Coronary artery (tissue), 2 donors: Measurements from ENCODE around the gene MMP24OS.
"Not testable (repeated sequence)": the region's sequence is repeated elsewhere in the genome, so short reads cannot be mapped to it uniquely, and the experiment has no call there.

Experiments used
- DNase-seq: peaks from one replicate; pipeline ENCODE4 v3.0.0-alpha.2; 2017; ENCODE audit warnings: low spot score
- H3K27ac ChIP-seq, 2 donors: fragments of 200-600 bp; sonication (generic); one replicate each; pipeline ENCODE4 v1.5.1; 2016 to 2019
- H3K4me3 ChIP-seq: fragments of 200-600 bp; sonication (generic); 2 replicates; pipeline ENCODE4 v1.5.1; 2016; ENCODE audit warnings: mild to moderate bottlenecking, moderate library complexity
- CTCF ChIP-seq: fragments of 200-600 bp; sonication (generic); IDR thresholded peaks from one replicate; pipeline ENCODE4 v1.5.1; 2019; ENCODE audit warnings: antibody characterized with exemption

Gene MMP24OS

GRCh38 chr20:35260426-35260825 lies 17.5 kb downstream of the MMP24OS start:
- no peak for DNase-seq
- H3K4me3 ChIP-seq, result no peak overlapping the region
- no peak for TF ChIP-seq CTCF
- H3K27ac ChIP-seq, result no peak overlapping the region

- DNase-seq, result no peak
- TF ChIP-seq CTCF, result no peak
- Histone ChIP-seq H3K4me3 (no peak overlapping the region), H3K27ac (no peak overlapping the region)
These were observed 20.6 kb downstream of the MMP24OS start for GRCh38 chr20:35257175-35257909.

- Histone ChIP-seq H3K4me3 (no peak overlapping the region), H3K27ac (no peak overlapping the region)
- no peak for TF ChIP-seq CTCF
- DNase-seq, result no peak
These were observed 23.4 kb downstream of the MMP24OS start for GRCh38 chr20:35254448-35254999.

- H3K27ac ChIP-seq, result no peak overlapping the region
- no peak for TF ChIP-seq CTCF
- no peak for DNase-seq
- no peak overlapping the region for H3K4me3 ChIP-seq
These were observed 24.9 kb downstream of the MMP24OS start for GRCh38 chr20:35253010-35253409.

GRCh38 chr20:35252598-35252997 lies 25.3 kb downstream of the MMP24OS start:
- H3K27ac ChIP-seq, DNase-seq, H3K4me3 ChIP-seq: not testable (repeated sequence)

GRCh38 chr20:35252037-35252461 lies 25.9 kb downstream of the MMP24OS start:
- H3K4me3 ChIP-seq, result no peak overlapping the region
- no peak for TF ChIP-seq CTCF
- no peak for DNase-seq
- H3K27ac ChIP-seq, result no peak overlapping the region

- Histone ChIP-seq H3K27ac (no peak overlapping the region), H3K4me3 (no peak overlapping the region)
- no peak for TF ChIP-seq CTCF
- DNase-seq, result no peak
These were observed 26.3 kb downstream of the MMP24OS start for GRCh38 chr20:35251613-35251940.
